ENCODE measurements around the gene ADAMTS17.

The ADAMTS17 gene

GRCh38 chr15:100298257-100298656 is 43.5 kb downstream of the ADAMTS17 start:
- no peaks in the 10 kb centered on the region for H3K36me3 ChIP-seq
- H3K4me3 ChIP-seq (ENCODE audit: low read depth, low read length): no peak overlapping the region
- H3K27ac ChIP-seq: no peak overlapping the region
- H3K9me3 ChIP-seq (ENCODE audit: severe bottlenecking): no peaks in the 10 kb centered on the region
- DNase-seq: no peak
- no peak for TF ChIP-seq CTCF (IDR thresholded peaks at IDR 0.05; ENCODE audit: low read depth, low read length)
- H3K27me3 ChIP-seq (ENCODE audit: insufficient read depth, low read depth, severe bottlenecking): peaks cover under 1% of the 10 kb centered on the region

GRCh38 chr15:100297812-100298211 is 44.0 kb downstream of the ADAMTS17 start:
- Histone ChIP-seq H3K36me3 (no peaks in the 10 kb centered on the region), H3K27ac (no peak overlapping the region), H3K9me3 (ENCODE audit: severe bottlenecking) (no peaks in the 10 kb centered on the region), H3K27me3 (ENCODE audit: insufficient read depth, low read depth, severe bottlenecking) (no peaks in the 10 kb centered on the region), H3K4me3 (ENCODE audit: low read depth, low read length) (no peak overlapping the region)
- no peak for DNase-seq
- no peak for TF ChIP-seq CTCF (IDR thresholded peaks at IDR 0.05; ENCODE audit: low read depth, low read length)

GRCh38 chr15:100295939-100296565 is 45.7 kb downstream of the ADAMTS17 start:
- H3K27me3 ChIP-seq (ENCODE audit: insufficient read depth, low read depth, severe bottlenecking): no peaks in the 10 kb centered on the region
- TF ChIP-seq CTCF (IDR thresholded peaks at IDR 0.05; ENCODE audit: low read depth, low read length): no peak

GRCh38 chr15:100292010-100292409 is 49.8 kb downstream of the ADAMTS17 start:
- H3K36me3 ChIP-seq: no peaks in the 10 kb centered on the region
- H3K4me3 ChIP-seq (ENCODE audit: low read depth, low read length): no peak overlapping the region
- no peak overlapping the region for H3K27ac ChIP-seq
- no peaks in the 10 kb centered on the region for H3K27me3 ChIP-seq (ENCODE audit: insufficient read depth, low read depth, severe bottlenecking)
- TF ChIP-seq CTCF (IDR thresholded peaks at IDR 0.05; ENCODE audit: low read depth, low read length): no peak
- no peak for DNase-seq
- H3K9me3 ChIP-seq (ENCODE audit: severe bottlenecking): no peaks in the 10 kb centered on the region

More at GRCh38 chr15:100295939-100296565, 45.7 kb downstream of the ADAMTS17 start:
- DNase-seq: no peak
- H3K27ac ChIP-seq: no peak overlapping the region
- no peak overlapping the region for H3K4me3 ChIP-seq (ENCODE audit: low read depth, low read length)
- H3K36me3 ChIP-seq: no peaks in the 10 kb centered on the region
- H3K9me3 ChIP-seq (ENCODE audit: severe bottlenecking): no peaks in the 10 kb centered on the region

GRCh38 chr15:100291106-100291505 is 50.7 kb downstream of the ADAMTS17 start:
- Histone ChIP-seq H3K4me3 (ENCODE audit: low read depth, low read length) (no peak overlapping the region), H3K27ac (no peak overlapping the region), H3K9me3 (ENCODE audit: severe bottlenecking) (no peaks in the 10 kb centered on the region), H3K27me3 (ENCODE audit: insufficient read depth, low read depth, severe bottlenecking) (no peaks in the 10 kb centered on the region), H3K36me3 (no peaks in the 10 kb centered on the region)
- TF ChIP-seq CTCF (IDR thresholded peaks at IDR 0.05; ENCODE audit: low read depth, low read length): no peak
- DNase-seq: no peak
